Right lobe of liver (tissue), 4 donors: ENCODE results near the gene KCNAB1.

Experiments
- POLR2A ChIP-seq: fragments of 450-650 bp; IDR thresholded peaks from one replicate; pipeline ENCODE4 v1.6.1; 2017; ENCODE audit warnings: antibody characterized with exemption, mild to moderate bottlenecking
- TF ChIP-seq, protein P1 (sequence below), 4 donors: fragments of 200-600 bp in 3 of 4; fragments of 450-650 bp in 1 of 4; IDR thresholded peaks; one replicate each; pipeline versions ENCODE4 v1.5.1 to v1.8.0; 2016 to 2022; ENCODE audit warnings: antibody characterized with exemption in 4 of 4, mild to moderate bottlenecking in 2 of 4
- donor health status: DM: no; HTN: no; CAD: no.
- donor health status: DM: no; HTN: no; CAD: no.
- donor health status: DM: no; HTN: yes; CAD: no.

DNA sequence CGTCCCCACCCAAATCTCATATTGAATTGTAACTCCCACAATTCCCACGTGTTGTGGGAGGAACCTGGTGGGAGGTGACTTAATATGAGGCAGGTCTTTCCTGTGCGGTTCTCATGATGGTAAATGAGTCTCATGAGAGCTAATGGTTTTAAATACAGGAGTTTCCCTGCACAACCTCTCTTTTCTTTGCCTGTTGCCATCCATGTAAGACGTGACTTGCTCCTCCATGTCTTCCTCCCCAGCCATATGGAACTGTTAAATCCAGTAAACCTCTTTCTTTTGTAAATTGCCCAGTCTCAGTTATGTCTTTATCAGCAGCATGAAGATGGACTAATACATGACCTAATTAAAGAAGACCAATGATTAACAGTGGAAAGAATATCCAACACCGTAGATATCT, 377.9 kb downstream of the KCNAB1 start:
- TF ChIP-seq, protein P1, sequence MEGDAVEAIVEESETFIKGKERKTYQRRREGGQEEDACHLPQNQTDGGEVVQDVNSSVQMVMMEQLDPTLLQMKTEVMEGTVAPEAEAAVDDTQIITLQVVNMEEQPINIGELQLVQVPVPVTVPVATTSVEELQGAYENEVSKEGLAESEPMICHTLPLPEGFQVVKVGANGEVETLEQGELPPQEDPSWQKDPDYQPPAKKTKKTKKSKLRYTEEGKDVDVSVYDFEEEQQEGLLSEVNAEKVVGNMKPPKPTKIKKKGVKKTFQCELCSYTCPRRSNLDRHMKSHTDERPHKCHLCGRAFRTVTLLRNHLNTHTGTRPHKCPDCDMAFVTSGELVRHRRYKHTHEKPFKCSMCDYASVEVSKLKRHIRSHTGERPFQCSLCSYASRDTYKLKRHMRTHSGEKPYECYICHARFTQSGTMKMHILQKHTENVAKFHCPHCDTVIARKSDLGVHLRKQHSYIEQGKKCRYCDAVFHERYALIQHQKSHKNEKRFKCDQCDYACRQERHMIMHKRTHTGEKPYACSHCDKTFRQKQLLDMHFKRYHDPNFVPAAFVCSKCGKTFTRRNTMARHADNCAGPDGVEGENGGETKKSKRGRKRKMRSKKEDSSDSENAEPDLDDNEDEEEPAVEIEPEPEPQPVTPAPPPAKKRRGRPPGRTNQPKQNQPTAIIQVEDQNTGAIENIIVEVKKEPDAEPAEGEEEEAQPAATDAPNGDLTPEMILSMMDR (IDR thresholded peaks at IDR 0.05) = no peak
- TF ChIP-seq POLR2A = no peak
